Esophagus squamous epithelium (tissue), 5 donors: ENCODE measurements around the gene ALDH18A1. TPM values are rescaled to one million over a fixed set of nuclear protein-coding genes. Genes with fewer than 3 reads are reported as not detected.

Source experiments
- DNase-seq: peaks from one replicate; lab custom pipeline; 2025; lab: John Stamatoyannopoulos, UW
- H3K27ac ChIP-seq, 4 donors: fragments of 200-600 bp; sonication (generic); one replicate each; pipeline ENCODE4 v1.5.1; 2016 to 2019; ENCODE audit warnings: mild to moderate bottlenecking in 1 of 4
- H3K27me3 ChIP-seq, 4 donors: fragments of 200-600 bp; sonication (generic); 1 replicate in 3 of 4; 2 replicates in 1 of 4; pipeline versions ENCODE4 v1.5.1 to v1.6.0; 2017 to 2021; ENCODE audit warnings: antibody characterized with exemption in 1 of 4
- H3K36me3 ChIP-seq, 3 donors: fragments of 200-600 bp; sonication (generic); one replicate each; pipeline ENCODE4 v1.5.1; 2016 to 2019
- H3K4me1 ChIP-seq, 3 donors: fragments of 200-600 bp; sonication (generic); one replicate each; pipeline ENCODE4 v1.5.1; 2017 to 2019
- H3K4me3 ChIP-seq, 4 donors: fragments of 200-600 bp; sonication (generic); 1 replicate in 3 of 4; 2 replicates in 1 of 4; pipeline ENCODE4 v1.5.1; 2016 to 2019; ENCODE audit warnings: mild to moderate bottlenecking in 2 of 4, moderate library complexity in 1 of 4
- H3K9me3 ChIP-seq, 3 donors: fragments of 200-600 bp; sonication (generic); one replicate each; pipeline ENCODE4 v1.5.1; 2016 to 2019
- POLR2A ChIP-seq, 4 donors: fragments of 450-650 bp; IDR thresholded peaks; one replicate each; pipeline ENCODE4 v1.6.1; 2017; ENCODE audit warnings: antibody characterized with exemption in 4 of 4, mild to moderate bottlenecking in 4 of 4, moderate library complexity in 3 of 4
- WGBS, 2 donors: methylation state at CpG; one replicate each; pipeline ENCODE4 v1.1.5; 2018; 5-methylcytosine and 5-hydroxymethylcytosine counted together
- intact Hi-C: fragments of 100-400 bp; cut with DNase I; formaldehyde crosslinking; loops from one replicate; pipeline ENCODE4 v1.15.0; 2022
- total RNA-seq, 4 donors: library from RNA; depleted of rRNA; stranded (reverse); fragments of >200 nt; gene quantifications; one replicate each; pipeline ENCODE4 v1.1.0, GENCODE V29; 2016
- TF ChIP-seq, protein P1 (sequence below), 6 experiments: fragments of 450-650 bp in 4 of 6; fragments of 200-600 bp in 2 of 6; sonication (generic) in 2 of 6; IDR thresholded peaks; one replicate each; pipeline ENCODE4 v1.5.1; 2016 to 2019; ENCODE audit warnings: antibody characterized with exemption in 6 of 6, mild to moderate bottlenecking in 4 of 6, moderate library complexity in 4 of 6
- donor health status: DM: yes; HTN: yes; CAD: no.

Gene ALDH18A1
- total RNA-seq, 4 donors from 2014 or later, result 34.5 to 78.3 (median 47.4) TPM

DNA sequence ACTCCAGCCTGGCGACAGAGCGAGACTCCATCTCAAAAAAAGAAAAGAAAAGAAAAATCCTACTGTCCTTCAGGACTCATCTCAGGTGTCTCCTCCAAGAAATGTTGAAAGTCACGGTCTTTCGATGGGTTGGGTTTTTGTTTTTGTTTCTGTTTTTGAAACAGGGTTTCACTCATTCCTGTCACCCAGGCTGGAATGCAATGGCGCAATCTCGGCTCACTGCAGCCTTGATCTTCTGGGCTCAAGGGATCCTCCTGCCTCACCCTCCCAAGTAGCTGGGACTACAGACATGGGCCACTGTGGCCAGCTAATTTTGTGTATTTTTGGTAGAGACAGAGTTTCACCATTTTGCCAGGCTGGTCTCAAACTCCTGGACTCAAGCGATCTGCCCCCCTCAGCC is 92.2 kb downstream of the ALDH18A1 start:
- no peak for DNase-seq
- Histone ChIP-seq H3K4me3 (no peak overlapping the region), H3K27ac (peak overlapping the region in 2 of 4 donors; percentile 43 to 70), H3K27me3 (no peaks in the 10 kb centered on the region), H3K9me3 (no peaks in the 10 kb centered on the region), H3K36me3 (no peaks in the 10 kb centered on the region), H3K4me1 (peaks cover 0 to 28% (median 5%) of the 10 kb centered on the region in 3 donors)
- TF ChIP-seq, protein P1, sequence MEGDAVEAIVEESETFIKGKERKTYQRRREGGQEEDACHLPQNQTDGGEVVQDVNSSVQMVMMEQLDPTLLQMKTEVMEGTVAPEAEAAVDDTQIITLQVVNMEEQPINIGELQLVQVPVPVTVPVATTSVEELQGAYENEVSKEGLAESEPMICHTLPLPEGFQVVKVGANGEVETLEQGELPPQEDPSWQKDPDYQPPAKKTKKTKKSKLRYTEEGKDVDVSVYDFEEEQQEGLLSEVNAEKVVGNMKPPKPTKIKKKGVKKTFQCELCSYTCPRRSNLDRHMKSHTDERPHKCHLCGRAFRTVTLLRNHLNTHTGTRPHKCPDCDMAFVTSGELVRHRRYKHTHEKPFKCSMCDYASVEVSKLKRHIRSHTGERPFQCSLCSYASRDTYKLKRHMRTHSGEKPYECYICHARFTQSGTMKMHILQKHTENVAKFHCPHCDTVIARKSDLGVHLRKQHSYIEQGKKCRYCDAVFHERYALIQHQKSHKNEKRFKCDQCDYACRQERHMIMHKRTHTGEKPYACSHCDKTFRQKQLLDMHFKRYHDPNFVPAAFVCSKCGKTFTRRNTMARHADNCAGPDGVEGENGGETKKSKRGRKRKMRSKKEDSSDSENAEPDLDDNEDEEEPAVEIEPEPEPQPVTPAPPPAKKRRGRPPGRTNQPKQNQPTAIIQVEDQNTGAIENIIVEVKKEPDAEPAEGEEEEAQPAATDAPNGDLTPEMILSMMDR (IDR thresholded peaks at IDR 0.05), result no peak
- intact Hi-C loops, result no loop called here
- WGBS, 2 donors, result 90 to 93% methylated on average over 6 to 7 of the region's 7 CpGs

DNA sequence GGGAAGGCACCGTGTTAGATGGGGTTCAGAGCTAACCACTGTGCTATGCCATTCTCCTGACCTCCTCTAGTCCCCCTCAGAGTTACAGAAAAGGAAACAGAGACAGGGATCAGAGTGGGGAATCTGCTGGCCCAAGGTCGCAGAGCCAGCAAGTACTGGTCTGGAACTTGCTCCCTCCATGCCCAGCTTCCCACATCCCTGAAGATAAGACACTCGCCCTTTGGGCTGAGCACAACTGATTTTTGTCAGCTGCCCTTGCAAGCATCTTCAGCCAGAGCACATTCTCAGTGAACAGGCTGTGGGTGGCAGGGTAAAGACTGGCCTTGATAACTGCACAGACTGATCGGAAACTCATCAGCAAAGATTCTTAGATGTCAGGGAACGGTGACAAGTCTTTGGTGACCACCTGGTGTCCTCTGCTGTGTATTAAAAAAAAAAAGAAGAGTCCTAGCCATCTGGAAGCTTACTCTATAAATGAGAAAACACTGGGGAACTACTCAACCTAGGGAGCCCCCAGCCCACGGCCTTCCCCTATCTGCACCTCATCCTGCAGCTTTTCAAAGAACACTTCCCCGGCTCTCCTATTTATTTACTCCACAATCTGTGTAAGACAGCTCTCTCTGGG is 94.1 kb downstream of the ALDH18A1 start:
- intact Hi-C loops, result no loop called here
- H3K4me3 ChIP-seq, result no peak overlapping the region
- no peaks in the 10 kb centered on the region for H3K9me3 ChIP-seq
- TF ChIP-seq, protein P1 (IDR thresholded peaks at IDR 0.05), result no peak
- no peak for TF ChIP-seq POLR2A (IDR thresholded peaks at IDR 0.05)
- peak overlapping the region in 3 of 4 donors; percentile 70 to 94 (median 93) for H3K27ac ChIP-seq
- WGBS, 2 donors, result 69 to 76% methylated on average over 7 of the region's 7 CpGs
- peaks cover 0 to 24% (median 0%) of the 10 kb centered on the region in 3 donors for H3K4me1 ChIP-seq
- H3K36me3 ChIP-seq, result no peaks in the 10 kb centered on the region
- H3K27me3 ChIP-seq, result no peaks in the 10 kb centered on the region
- DNase-seq, result no peak

DNA sequence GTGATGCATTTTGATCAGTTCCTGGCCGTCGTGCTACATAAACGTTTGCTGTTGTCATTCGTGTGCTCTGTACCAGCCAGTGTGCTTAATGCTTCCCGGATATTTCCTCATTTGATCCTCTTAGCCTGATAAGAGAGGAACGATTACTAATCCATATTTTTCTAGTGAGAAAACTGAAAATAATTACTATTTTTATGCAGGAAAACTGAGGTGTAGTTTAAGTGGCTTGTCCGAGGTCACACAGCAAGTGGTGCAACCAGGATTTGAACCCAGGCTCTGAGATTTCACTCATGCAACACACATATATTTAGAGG is 94.7 kb downstream of the ALDH18A1 start:
- Histone ChIP-seq H3K9me3 (no peaks in the 10 kb centered on the region), H3K4me1 (peaks cover 0 to 24% (median 0%) of the 10 kb centered on the region in 3 donors), H3K27ac (peak overlapping the region in 3 of 4 donors; percentile 70 to 94 (median 93)), H3K27me3 (no peaks in the 10 kb centered on the region), H3K36me3 (no peaks in the 10 kb centered on the region), H3K4me3 (peak overlapping the region; percentile 78 to 83 (median 82))
- intact Hi-C loops, result no loop called here
- 42 to 45% methylated on average over 7 of the region's 7 CpGs for WGBS, 2 donors
- TF ChIP-seq, protein P1 (IDR thresholded peaks at IDR 0.05), result no peak
- no peak for TF ChIP-seq POLR2A (IDR thresholded peaks at IDR 0.05)
- no peak for DNase-seq

DNA sequence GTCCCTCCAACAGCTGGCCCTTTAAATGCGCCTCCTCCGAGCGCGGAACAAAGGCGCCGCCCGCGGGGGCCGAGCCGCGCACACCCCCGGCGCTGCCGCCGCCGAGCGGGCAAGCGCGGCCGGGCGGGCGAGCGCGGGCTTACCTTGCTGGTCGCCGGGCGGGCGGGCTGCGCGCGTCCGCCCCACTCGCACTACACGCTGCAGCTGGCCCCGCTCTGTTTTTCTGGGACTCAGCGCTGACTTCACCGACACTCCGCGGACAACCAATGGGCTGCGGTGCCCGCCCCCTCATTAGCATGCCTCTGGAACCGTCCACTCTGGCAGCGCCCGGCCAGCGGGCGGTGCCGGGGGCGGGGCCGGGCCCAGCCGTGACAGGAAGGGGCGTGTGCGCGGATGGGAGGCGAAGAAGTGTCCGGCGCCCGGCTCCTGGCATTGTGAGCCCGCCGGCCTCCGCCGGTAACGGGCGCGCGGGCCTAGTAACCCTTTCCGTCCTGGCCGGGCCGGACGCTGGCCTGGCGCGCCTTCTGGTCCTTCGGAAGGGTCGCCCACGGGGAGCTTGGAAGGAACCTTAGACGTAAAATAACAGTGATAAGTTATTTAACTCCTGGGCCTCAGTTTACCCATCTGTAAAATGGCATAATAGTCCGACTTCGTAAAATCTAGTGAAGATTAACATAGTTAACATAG is 95.2 kb downstream of the ALDH18A1 start, which contains the start of gene SORBS1:
TSS of gene SORBS1 (minus strand) at position 195 of the 687 bp plus-strand sequence. CDS start 120,236 bp downstream, outside the sequence.
- peak within 1 kb of the TSS; percentile 78 to 83 (median 82) for H3K4me3 ChIP-seq
- H3K9me3 ChIP-seq, result no peaks in the 10 kb centered on the region
- peak in 3 of 4 donors; percentile 93 to 97 (median 96) for TF ChIP-seq POLR2A (IDR thresholded peaks at IDR 0.05)
- TF ChIP-seq, protein P1 (IDR thresholded peaks at IDR 0.05), result peak in 1 of 6 experiments; percentile 4
- no peaks in the 10 kb centered on the region for H3K36me3 ChIP-seq
- H3K27ac ChIP-seq, result peak within 1 kb of the TSS; percentile 91 to 94 (median 92)
- peaks cover 0 to 24% (median 0%) of the 10 kb centered on the region in 3 donors for H3K4me1 ChIP-seq
- 5 to 15% methylated on average over 4 to 9 of the region's 77 CpGs for WGBS, 2 donors
- intact Hi-C loops, result no loop called here
- DNase-seq, result peak; percentile 61
- no peaks in the 10 kb centered on the region for H3K27me3 ChIP-seq
